Astrocyte of the cerebellum (primary cell): ENCODE results near the gene SPN.
"Not testable (repeated sequence)": the region's sequence is repeated elsewhere in the genome, so short reads cannot be mapped to it uniquely, and the experiment has no call there.

ENCODE experiments used
- DNase-seq: peaks from one replicate; pipeline ENCODE4 v3.0.0-alpha.2; 2011; ENCODE audit warnings: low read depth
- H3K4me3 ChIP-seq: 2 replicates; pipeline ENCODE4 v1.5.1; 2011; ENCODE audit warnings: mild to moderate bottlenecking, low read depth, low read length, moderate library complexity
- in situ Hi-C: cut with HindIII; loops from 2 replicates; pipeline ENCODE4 v1.10.0; 2017; ENCODE audit warnings: low sequenced_read_pairs
- TF ChIP-seq, protein P1 (sequence below): IDR thresholded peaks from 2 replicates; pipeline ENCODE4 v1.5.1; 2012; ENCODE audit warnings: low read length, low read depth, moderate library complexity, mild to moderate bottlenecking; ENCODE audit errors: missing control alignments

The SPN gene

DNA sequence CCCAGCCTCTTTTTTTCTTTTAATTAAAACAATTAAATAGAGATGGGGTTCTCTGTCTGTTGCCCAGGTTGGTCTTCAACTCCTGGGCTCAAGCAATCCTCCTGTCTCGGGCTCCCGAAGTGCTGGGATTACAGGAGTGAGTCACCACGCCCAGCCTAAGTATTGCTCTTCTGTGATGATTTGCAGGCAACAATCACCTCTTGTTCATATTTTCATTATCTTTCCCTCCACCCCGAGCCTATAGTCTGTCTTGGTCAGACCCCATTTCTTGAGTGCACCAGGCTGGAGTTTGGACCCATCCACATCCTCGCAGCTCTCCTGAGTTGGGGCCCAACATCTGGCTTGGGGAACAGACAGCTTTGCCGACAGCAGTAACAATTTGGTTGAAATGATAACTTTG lies 4.3 kb upstream of the SPN start:
- DNase-seq: no peak
- TF ChIP-seq, protein P1, sequence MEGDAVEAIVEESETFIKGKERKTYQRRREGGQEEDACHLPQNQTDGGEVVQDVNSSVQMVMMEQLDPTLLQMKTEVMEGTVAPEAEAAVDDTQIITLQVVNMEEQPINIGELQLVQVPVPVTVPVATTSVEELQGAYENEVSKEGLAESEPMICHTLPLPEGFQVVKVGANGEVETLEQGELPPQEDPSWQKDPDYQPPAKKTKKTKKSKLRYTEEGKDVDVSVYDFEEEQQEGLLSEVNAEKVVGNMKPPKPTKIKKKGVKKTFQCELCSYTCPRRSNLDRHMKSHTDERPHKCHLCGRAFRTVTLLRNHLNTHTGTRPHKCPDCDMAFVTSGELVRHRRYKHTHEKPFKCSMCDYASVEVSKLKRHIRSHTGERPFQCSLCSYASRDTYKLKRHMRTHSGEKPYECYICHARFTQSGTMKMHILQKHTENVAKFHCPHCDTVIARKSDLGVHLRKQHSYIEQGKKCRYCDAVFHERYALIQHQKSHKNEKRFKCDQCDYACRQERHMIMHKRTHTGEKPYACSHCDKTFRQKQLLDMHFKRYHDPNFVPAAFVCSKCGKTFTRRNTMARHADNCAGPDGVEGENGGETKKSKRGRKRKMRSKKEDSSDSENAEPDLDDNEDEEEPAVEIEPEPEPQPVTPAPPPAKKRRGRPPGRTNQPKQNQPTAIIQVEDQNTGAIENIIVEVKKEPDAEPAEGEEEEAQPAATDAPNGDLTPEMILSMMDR: no peak
- in situ Hi-C loops: no loop called here
- H3K4me3 ChIP-seq: no peak overlapping the region

DNA sequence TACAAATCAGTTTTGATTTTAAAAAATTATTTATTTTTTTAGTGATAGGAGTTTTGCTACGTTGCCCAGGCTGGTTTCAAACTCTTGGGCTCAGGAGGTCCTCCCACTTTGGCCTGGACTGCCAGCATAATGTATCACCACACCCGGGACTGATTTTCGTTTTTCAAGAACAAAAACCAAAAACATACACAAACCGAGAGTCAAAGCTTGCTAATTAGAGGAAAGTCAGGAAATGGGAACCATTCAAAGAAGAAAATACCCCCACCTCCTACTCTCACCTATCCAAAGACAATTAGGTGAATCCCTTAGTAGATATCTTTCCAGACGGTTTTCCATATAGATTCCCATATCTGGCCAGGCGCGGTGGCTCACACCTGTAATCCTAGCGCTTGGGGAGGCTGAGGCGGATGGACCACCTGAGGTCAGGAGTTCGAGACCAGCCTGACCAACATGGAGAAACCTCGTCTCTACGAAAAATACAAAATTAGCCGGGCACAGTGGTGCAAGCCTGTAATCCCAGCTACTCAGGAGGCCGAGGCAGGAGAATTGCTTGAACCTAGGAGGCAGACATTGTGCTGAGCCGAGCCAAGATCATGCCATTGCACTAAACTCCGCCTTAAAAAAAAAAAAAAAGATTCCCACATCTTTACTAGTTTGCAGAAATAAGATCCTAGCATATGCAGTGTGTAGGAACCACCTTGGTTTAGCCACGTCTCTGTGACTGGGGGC lies 883 bp upstream of the SPN start:
- TF ChIP-seq, protein P1: no peak
- no peak for DNase-seq
- in situ Hi-C loops: no loop called here
- H3K4me3 ChIP-seq: no peak overlapping the region

DNA sequence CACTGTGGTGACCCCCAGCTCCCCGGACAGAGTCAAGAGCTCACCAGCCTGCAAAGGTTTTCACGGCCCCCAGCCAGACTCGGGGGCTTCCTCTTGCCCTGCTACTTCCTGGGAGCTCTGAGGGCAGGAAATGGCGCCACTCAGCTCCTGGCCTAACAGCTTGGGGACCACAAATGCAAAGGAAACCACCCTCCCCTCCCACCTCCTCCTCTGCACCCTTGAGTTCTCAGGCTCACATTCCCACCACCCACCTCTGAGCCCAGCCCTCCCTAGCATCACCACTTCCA lies 375 bp upstream of the SPN start:
- no peak for DNase-seq
- TF ChIP-seq, protein P1: no peak
- in situ Hi-C loops: no loop called here
- no peak overlapping the region for H3K4me3 ChIP-seq

GRCh38 chr16:29663807-29664090 lies 702 bp downstream of the SPN start:
- DNase-seq: no peak
- H3K4me3 ChIP-seq: no peak overlapping the region
- in situ Hi-C loops: no loop called here

DNA sequence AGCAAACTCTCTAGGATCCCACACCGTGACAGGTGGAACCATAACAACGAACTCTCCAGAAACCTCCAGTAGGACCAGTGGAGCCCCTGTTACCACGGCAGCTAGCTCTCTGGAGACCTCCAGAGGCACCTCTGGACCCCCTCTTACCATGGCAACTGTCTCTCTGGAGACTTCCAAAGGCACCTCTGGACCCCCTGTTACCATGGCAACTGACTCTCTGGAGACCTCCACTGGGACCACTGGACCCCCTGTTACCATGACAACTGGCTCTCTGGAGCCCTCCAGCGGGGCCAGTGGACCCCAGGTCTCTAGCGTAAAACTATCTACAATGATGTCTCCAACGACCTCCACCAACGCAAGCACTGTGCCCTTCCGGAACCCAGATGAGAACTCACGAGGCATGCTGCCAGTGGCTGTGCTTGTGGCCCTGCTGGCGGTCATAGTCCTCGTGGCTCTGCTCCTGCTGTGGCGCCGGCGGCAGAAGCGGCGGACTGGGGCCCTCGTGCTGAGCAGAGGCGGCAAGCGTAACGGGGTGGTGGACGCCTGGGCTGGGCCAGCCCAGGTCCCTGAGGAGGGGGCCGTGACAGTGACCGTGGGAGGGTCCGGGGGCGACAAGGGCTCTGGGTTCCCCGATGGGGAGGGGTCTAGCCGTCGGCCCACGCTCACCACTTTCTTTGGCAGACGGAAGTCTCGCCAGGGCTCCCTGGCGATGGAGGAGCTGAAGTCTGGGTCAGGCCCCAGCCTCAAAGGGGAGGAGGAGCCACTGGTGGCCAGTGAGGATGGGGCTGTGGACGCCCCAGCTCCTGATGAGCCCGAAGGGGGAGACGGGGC lies 1.3 kb downstream of the SPN start:
- no peak for DNase-seq
- no peak overlapping the region for H3K4me3 ChIP-seq
- TF ChIP-seq, protein P1: no peak
- in situ Hi-C loops: no loop called here

More at GRCh38 chr16:29663807-29664090, 702 bp downstream of the SPN start:
- TF ChIP-seq, protein P1: no peak

DNA sequence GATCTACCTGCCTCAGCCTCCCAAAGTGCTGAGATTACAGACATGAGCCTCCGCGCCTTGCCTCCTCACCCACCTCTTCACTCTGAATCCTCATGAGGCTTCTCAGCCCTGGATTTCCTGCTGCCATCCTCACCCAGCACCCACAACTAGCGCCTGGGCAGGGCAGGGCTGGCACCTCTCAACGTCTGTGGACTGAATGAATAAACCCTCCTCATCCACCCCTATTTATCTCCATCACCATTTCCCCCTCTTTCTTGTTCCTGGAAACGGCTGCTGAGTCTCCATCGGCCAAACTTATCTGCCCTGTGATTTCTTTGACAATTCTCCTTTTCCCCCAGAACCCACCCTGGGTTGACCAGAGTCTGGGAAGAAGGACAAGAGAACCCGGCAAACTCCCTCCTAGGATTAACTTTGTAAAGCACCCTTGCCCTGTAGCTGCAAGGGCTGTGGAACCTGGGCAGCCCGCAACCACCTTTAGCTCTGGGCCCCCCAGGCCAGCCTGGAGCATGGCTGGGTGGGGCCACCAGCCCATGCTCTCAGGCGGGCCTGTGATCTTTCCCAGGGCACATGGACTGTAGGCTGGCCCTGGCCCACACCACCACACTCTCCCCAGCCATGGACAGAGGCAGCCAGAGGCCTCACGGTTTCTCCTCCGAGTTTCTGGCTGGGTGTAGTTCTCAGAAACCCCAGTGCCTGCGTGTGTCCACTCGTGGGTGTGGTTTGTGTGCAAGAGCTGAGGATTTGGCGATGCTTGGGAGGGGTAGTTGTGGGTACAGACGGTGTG lies 2.4 kb downstream of the SPN start:
- no peak overlapping the region for H3K4me3 ChIP-seq
- in situ Hi-C loops: no loop called here
- no peak for DNase-seq
- TF ChIP-seq, protein P1: no peak

GRCh38 chr16:29667322-29667610 lies 4.2 kb downstream of the SPN start:
- H3K4me3 ChIP-seq, in situ Hi-C loops, DNase-seq: not testable (repeated sequence)
